ENCODE measurements around the gene ST6GALNAC4.

The ST6GALNAC4 gene

DNA sequence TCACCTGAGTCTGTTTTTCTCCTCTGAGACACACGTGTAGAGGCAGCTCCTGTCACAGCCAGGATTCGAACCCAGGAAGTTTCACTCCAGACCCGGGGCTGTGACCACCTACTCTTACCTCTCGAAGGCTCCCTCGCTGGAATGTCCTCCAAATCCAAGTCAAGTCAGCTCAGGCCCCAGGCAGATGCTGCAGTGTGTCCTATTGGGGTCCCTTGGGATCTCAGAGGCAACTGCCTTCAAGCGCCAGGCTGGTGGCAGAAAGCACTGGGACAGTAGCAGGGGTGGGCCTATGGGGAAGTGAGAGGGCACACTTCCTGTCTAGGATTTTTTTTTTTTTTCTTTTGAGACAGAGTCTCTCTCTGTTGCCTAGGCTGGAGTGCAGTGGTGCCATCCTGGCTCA lies 762 bp upstream of the ST6GALNAC4 start:
- no peaks in the 10 kb centered on the region for H3K9me3 ChIP-seq (ENCODE audit: severe bottlenecking)
- peaks cover 31% of the 10 kb centered on the region for H3K4me1 ChIP-seq (ENCODE audit: insufficient read depth, poor library complexity, severe bottlenecking)
- H3K36me3 ChIP-seq (ENCODE audit: low read depth), result peaks cover 11% of the 10 kb centered on the region
- TF ChIP-seq, protein P1, sequence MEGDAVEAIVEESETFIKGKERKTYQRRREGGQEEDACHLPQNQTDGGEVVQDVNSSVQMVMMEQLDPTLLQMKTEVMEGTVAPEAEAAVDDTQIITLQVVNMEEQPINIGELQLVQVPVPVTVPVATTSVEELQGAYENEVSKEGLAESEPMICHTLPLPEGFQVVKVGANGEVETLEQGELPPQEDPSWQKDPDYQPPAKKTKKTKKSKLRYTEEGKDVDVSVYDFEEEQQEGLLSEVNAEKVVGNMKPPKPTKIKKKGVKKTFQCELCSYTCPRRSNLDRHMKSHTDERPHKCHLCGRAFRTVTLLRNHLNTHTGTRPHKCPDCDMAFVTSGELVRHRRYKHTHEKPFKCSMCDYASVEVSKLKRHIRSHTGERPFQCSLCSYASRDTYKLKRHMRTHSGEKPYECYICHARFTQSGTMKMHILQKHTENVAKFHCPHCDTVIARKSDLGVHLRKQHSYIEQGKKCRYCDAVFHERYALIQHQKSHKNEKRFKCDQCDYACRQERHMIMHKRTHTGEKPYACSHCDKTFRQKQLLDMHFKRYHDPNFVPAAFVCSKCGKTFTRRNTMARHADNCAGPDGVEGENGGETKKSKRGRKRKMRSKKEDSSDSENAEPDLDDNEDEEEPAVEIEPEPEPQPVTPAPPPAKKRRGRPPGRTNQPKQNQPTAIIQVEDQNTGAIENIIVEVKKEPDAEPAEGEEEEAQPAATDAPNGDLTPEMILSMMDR (IDR thresholded peaks at IDR 0.05; ENCODE audit: poor library complexity, severe bottlenecking), result no peak
- no peaks in the 10 kb centered on the region for H3K27me3 ChIP-seq (ENCODE audit: insufficient read depth, poor library complexity, severe bottlenecking)
- DNase-seq (ENCODE audit: low spot score), result no peak
- ATAC-seq (ENCODE audit: low read depth), result no peak
- no peak overlapping the region for H3K4me3 ChIP-seq (ENCODE audit: severe bottlenecking)
- H3K27ac ChIP-seq (ENCODE audit: poor library complexity, severe bottlenecking), result peak overlapping the region; percentile 73

DNA sequence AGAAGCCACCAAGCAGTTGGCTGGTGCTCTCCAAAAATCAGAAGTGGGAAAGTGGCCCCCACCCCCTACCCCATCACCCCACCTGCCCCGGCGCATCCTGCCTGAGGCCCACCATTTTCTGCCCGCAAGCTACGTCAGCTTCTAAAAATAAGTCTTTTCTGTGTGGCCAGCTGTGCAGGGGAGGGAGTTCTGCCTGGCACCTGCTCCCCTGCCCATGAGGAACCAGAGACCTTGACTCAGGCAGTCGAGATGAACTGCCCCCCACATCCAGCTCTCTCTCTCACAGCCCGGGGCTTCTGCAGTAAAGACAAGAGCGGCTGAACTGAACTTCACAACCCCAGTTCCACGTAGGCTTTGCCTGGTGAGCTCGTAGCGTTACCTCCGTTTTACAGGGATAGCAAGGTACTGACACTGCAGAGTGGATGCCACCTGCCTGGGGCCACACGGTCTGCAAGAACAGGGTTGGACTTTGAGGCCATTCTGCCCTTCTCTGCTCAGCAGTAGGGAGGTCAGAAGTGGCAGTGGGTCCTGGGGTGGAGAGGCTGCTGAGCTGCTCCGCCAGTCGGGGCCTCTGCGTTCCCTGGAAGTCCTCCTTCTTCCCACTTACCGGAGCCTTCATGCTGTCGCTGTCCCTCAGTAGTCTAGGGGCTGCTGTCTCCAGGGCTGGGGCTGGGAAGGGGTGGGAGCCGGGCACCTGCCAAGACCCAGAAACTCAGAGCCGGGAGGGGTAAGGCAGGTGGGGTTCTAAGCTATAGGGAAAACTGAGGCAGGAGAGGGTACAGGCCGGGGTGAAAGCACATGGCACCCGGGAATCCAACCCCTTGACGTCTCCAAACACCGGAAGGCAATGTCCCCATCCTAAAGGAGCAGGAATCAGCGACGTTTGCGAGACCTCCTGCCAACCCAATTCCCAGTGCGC lies 781 bp downstream of the ST6GALNAC4 start:
- H3K27ac ChIP-seq (ENCODE audit: poor library complexity, severe bottlenecking), result no peak overlapping the region
- no peak for ATAC-seq (ENCODE audit: low read depth)
- H3K36me3 ChIP-seq (ENCODE audit: low read depth), result peaks cover 19% of the 10 kb centered on the region
- H3K4me1 ChIP-seq (ENCODE audit: insufficient read depth, poor library complexity, severe bottlenecking), result peaks cover 31% of the 10 kb centered on the region
- no peaks in the 10 kb centered on the region for H3K27me3 ChIP-seq (ENCODE audit: insufficient read depth, poor library complexity, severe bottlenecking)
- no peak for DNase-seq (ENCODE audit: low spot score)
- H3K4me3 ChIP-seq (ENCODE audit: severe bottlenecking), result peak overlapping the region; percentile 46
- TF ChIP-seq, protein P1 (IDR thresholded peaks at IDR 0.05; ENCODE audit: poor library complexity, severe bottlenecking), result no peak
- H3K9me3 ChIP-seq (ENCODE audit: severe bottlenecking), result no peaks in the 10 kb centered on the region

DNA sequence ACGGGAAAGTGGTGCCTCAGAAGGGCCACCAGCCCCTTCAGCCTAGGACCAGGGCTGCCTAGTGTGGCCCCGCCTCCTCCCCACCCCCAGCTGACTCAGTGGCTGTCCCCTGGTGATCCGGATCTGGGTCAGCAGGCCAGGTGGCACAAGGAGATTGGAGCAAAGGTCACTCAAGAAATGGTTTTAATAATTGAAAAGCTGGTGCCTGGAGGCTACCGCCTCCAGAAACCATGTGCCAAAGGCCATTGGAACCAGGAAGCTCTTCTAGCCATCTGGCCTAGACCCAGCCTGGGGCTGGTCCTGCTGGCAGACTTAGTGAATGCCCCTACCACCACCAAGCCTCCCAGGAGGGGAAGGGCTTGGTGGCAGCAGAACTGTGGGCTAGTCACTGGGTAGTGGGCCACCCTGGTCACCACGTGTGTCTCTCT lies 1.5 kb downstream of the ST6GALNAC4 start:
- DNase-seq (ENCODE audit: low spot score), result no peak
- H3K4me1 ChIP-seq (ENCODE audit: insufficient read depth, poor library complexity, severe bottlenecking), result peaks cover 31% of the 10 kb centered on the region
- no peak overlapping the region for H3K4me3 ChIP-seq (ENCODE audit: severe bottlenecking)

DNA sequence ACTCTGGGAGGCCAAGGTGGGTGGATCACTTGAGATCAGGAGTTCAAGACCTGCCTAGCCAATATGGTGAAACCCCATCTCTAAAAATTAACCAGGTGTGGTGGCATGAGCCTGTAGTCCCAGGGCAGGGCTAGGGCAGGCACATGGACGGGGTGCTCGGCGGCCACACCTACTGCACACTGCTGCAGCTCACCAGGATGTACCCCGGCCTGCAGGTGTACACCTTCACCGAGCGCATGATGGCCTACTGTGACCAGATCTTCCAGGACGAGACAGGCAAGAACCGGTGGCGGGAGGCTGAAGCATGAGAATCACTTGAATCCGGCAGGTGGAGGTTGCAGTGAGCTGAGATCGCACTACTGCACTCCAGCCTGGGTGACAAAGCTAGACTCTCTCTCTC lies 3.2 kb downstream of the ST6GALNAC4 start:
- DNase-seq (ENCODE audit: low spot score), result no peak
- Histone ChIP-seq H3K9me3 (ENCODE audit: severe bottlenecking) (no peaks in the 10 kb centered on the region), H3K4me3 (ENCODE audit: severe bottlenecking) (no peak overlapping the region), H3K36me3 (ENCODE audit: low read depth) (peaks cover 29% of the 10 kb centered on the region), H3K27ac (ENCODE audit: poor library complexity, severe bottlenecking) (no peak overlapping the region), H3K4me1 (ENCODE audit: insufficient read depth, poor library complexity, severe bottlenecking) (peaks cover 21% of the 10 kb centered on the region), H3K27me3 (ENCODE audit: insufficient read depth, poor library complexity, severe bottlenecking) (no peaks in the 10 kb centered on the region)
- TF ChIP-seq, protein P1 (IDR thresholded peaks at IDR 0.05; ENCODE audit: poor library complexity, severe bottlenecking), result no peak
- no peak for ATAC-seq (ENCODE audit: low read depth)

More for the DNA sequence above, 1.5 kb downstream of the ST6GALNAC4 start:
- ATAC-seq (ENCODE audit: low read depth), result no peak
- no peaks in the 10 kb centered on the region for H3K27me3 ChIP-seq (ENCODE audit: insufficient read depth, poor library complexity, severe bottlenecking)
- no peak overlapping the region for H3K27ac ChIP-seq (ENCODE audit: poor library complexity, severe bottlenecking)
- no peaks in the 10 kb centered on the region for H3K9me3 ChIP-seq (ENCODE audit: severe bottlenecking)
- peaks cover 26% of the 10 kb centered on the region for H3K36me3 ChIP-seq (ENCODE audit: low read depth)
- TF ChIP-seq, protein P1 (IDR thresholded peaks at IDR 0.05; ENCODE audit: poor library complexity, severe bottlenecking), result no peak

DNA sequence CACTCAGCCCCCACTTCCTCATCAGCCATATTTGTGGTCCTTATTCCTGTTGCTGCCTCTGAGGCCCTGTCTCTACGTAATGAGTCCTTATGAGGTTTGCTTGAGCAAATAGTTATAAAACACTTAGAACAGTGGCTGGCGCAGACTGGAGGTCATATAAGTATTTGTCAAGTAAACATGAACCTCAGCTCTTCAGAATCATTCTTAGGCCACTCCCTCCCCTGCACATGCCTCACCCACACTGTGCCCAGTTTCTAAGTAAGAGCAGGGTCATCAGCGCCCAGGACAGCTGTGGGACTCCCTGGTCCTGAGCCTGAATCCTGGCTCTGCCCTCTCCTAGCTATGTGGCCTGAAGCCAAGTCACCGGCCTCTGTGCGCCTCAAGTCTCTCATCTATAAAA lies 4.0 kb downstream of the ST6GALNAC4 start:
- H3K9me3 ChIP-seq (ENCODE audit: severe bottlenecking), result no peaks in the 10 kb centered on the region
- DNase-seq (ENCODE audit: low spot score), result no peak
- H3K27ac ChIP-seq (ENCODE audit: poor library complexity, severe bottlenecking), result no peak overlapping the region
- peaks cover 13% of the 10 kb centered on the region for H3K4me1 ChIP-seq (ENCODE audit: insufficient read depth, poor library complexity, severe bottlenecking)
- TF ChIP-seq, protein P1 (IDR thresholded peaks at IDR 0.05; ENCODE audit: poor library complexity, severe bottlenecking), result no peak
- ATAC-seq (ENCODE audit: low read depth), result no peak
- H3K36me3 ChIP-seq (ENCODE audit: low read depth), result peaks cover 31% of the 10 kb centered on the region
- H3K27me3 ChIP-seq (ENCODE audit: insufficient read depth, poor library complexity, severe bottlenecking), result no peaks in the 10 kb centered on the region
- no peak overlapping the region for H3K4me3 ChIP-seq (ENCODE audit: severe bottlenecking)

Data from RWPE2 (cell line).